A549 (cell line): ENCODE results near the gene NPW. TPM values are rescaled to one million over a fixed set of nuclear protein-coding genes. Genes with fewer than 3 reads are reported as not detected.

Source experiments
- ATAC-seq, 2 experiments: fragments of 200-7000 bp in 1 of 2; fragments of >200 bp in 1 of 2; cut with Nextera tagmentation in 1 of 2; cut with Tn5 transposase in 1 of 2; 3 replicates each; pipeline versions ENCODE4 v1.8.0 to v1.9.1; 2018 to 2020; ENCODE audit warnings: mild to moderate bottlenecking in 1 of 2, moderate library complexity in 1 of 2
- CTCF ChIA-PET: fragments of 300-600 bp; sonication (Branson Sonifier 250); formaldehyde crosslinking; extraction: SDS; loops from one replicate; lab custom pipeline; 2021; ENCODE audit warnings: antibody characterized with exemption, inconsistent platforms; lab: Yijun Ruan, JAX
- POLR2A ChIA-PET: fragments of 350-600 bp; formaldehyde crosslinking; extraction: SDS; loops from one replicate; lab custom pipeline; 2021; ENCODE audit warnings: antibody characterized with exemption, inconsistent platforms; lab: Yijun Ruan, JAX
- DNase-seq, 2 experiments: peaks; one replicate each; pipeline versions ENCODE4 v3.0.0 to v3.0.0-alpha.2; 2011 to 2016; ENCODE audit warnings: low read depth in 1 of 2, low spot score in 1 of 2
- FAIRE-seq: peaks from 2 replicates; lab custom pipeline; 2011; peaks lifted over from hg19 to GRCh38; lab: Jason Lieb, UNC
- H3K27ac ChIP-seq, 2 experiments: fragments of >200 bp; sonication (Bioruptor Twin); formaldehyde crosslinking; 3 replicates each; pipeline ENCODE4 v1.5.1; 2016 to 2017
- H3K4me1 ChIP-seq: fragments of >200 bp; sonication (Bioruptor Twin); formaldehyde crosslinking; 3 replicates; pipeline ENCODE4 v1.6.1; 2016
- H3K4me2 ChIP-seq: fragments of >200 bp; sonication (Bioruptor Twin); formaldehyde crosslinking; 3 replicates; pipeline ENCODE4 v1.6.1; 2016
- H3K4me3 ChIP-seq: fragments of >200 bp; sonication (Bioruptor Twin); formaldehyde crosslinking; 3 replicates; pipeline ENCODE4 v1.5.1; 2016
- H3K9me3 ChIP-seq: fragments of >200 bp; sonication (Bioruptor Twin); formaldehyde crosslinking; 3 replicates; pipeline ENCODE4 v1.6.1; 2016
- BHLHE40 ChIP-seq: IDR thresholded peaks from 2 replicates; pipeline ENCODE4 v1.6.1; 2012; ENCODE audit warnings: low read depth, low read length, inconsistent platforms
- CBX8 ChIP-seq: fragments of 200-600 bp; sonication (generic); IDR thresholded peaks from 2 replicates; pipeline ENCODE4 v1.6.1; 2016
- CEBPB ChIP-seq, 2 experiments: fragments of >200 bp in 1 of 2; sonication (Bioruptor Twin) in 1 of 2; formaldehyde crosslinking in 1 of 2; IDR thresholded peaks; 2 replicates each; pipeline ENCODE4 v1.6.1; 2012 to 2016
- CHD2 ChIP-seq: fragments of 150-350 bp; IDR thresholded peaks from 2 replicates; pipeline ENCODE4 v1.6.1; 2014; ENCODE audit warnings: low read length; ENCODE audit not compliant: partially characterized antibody
- EHF ChIP-seq: fragments of 250-450 bp; sonication (Bioruptor Pico); IDR thresholded peaks from 2 replicates; pipeline ENCODE4 v1.5.0; 2020; ENCODE audit warnings: mild to moderate bottlenecking
- ESRRA ChIP-seq: fragments of 150-350 bp; IDR thresholded peaks from 2 replicates; pipeline ENCODE4 v1.6.1; 2014; ENCODE audit warnings: mild to moderate bottlenecking, low read length, borderline replicate concordance
- FOSB ChIP-seq: fragments of 250-450 bp; sonication (Bioruptor Pico); IDR thresholded peaks from 2 replicates; pipeline ENCODE4 v1.5.0; 2020; ENCODE audit warnings: mild to moderate bottlenecking, moderate library complexity
- FOSL2 ChIP-seq, 2 experiments: fragments of 450-650 bp in 1 of 2; fragments of >200 bp in 1 of 2; sonication (Bioruptor Twin) in 1 of 2; formaldehyde crosslinking; IDR thresholded peaks; 2 replicates each; pipeline versions ENCODE4 v1.5.0 to v1.6.1; 2016 to 2020; ENCODE audit warnings: mild to moderate bottlenecking in 1 of 2, moderate library complexity in 1 of 2
- FOXS1 ChIP-seq: fragments of 250-450 bp; sonication (Bioruptor Pico); IDR thresholded peaks from 2 replicates; pipeline ENCODE4 v1.5.0; 2020; ENCODE audit warnings: mild to moderate bottlenecking, moderate library complexity
- GATA3 ChIP-seq: IDR thresholded peaks from 2 replicates; pipeline ENCODE4 v1.6.1; 2012; ENCODE audit warnings: borderline replicate concordance
- HDAC2 ChIP-seq: fragments of 200-600 bp; sonication (generic); IDR thresholded peaks from 2 replicates; pipeline ENCODE4 v1.6.1; 2016
- HOXB5 ChIP-seq: fragments of 250-450 bp; sonication (Bioruptor Pico); IDR thresholded peaks from 2 replicates; pipeline ENCODE4 v1.5.0; 2020; ENCODE audit warnings: mild to moderate bottlenecking, moderate library complexity
- JUNB ChIP-seq: fragments of >200 bp; sonication (Bioruptor Twin); formaldehyde crosslinking; IDR thresholded peaks from 2 replicates; pipeline ENCODE4 v1.6.1; 2016
- MAZ ChIP-seq: fragments of 150-350 bp; IDR thresholded peaks from 2 replicates; pipeline ENCODE4 v1.6.1; 2014; ENCODE audit warnings: antibody characterized with exemption, low read depth, low read length, borderline replicate concordance
- NFE2L2 ChIP-seq: fragments of 150-350 bp; conservative IDR thresholded peaks from 2 replicates; pipeline ENCODE4 v1.6.1; 2014; ENCODE audit warnings: low read length
- NR3C1 ChIP-seq: fragments of >200 bp; sonication (Bioruptor Twin); formaldehyde crosslinking; IDR thresholded peaks from 3 replicates; pipeline ENCODE4 v1.6.1; 2017
- POLR2A ChIP-seq: IDR thresholded peaks from 2 replicates; pipeline ENCODE4 v1.6.1; 2012; ENCODE audit warnings: mild to moderate bottlenecking, low read length
- POLR2AphosphoS2 ChIP-seq: conservative IDR thresholded peaks from 2 replicates; pipeline ENCODE4 v1.6.1; 2012; ENCODE audit warnings: low read length, improper control_type of control experiment, inconsistent platforms
- RFX5 ChIP-seq: fragments of 450-650 bp; IDR thresholded peaks from 2 replicates; pipeline ENCODE4 v1.7.1; 2014; ENCODE audit warnings: antibody characterized with exemption, mild to moderate bottlenecking, moderate library complexity
- TFCP2L1 ChIP-seq: fragments of 250-450 bp; sonication (Bioruptor Pico); IDR thresholded peaks from 2 replicates; pipeline ENCODE4 v1.5.0; 2021; ENCODE audit warnings: mild to moderate bottlenecking
- ZC3H11A ChIP-seq: fragments of 450-650 bp; IDR thresholded peaks from 2 replicates; pipeline ENCODE4 v1.6.1; 2014; ENCODE audit warnings: antibody characterized with exemption, mild to moderate bottlenecking
- ZFP36 ChIP-seq: fragments of 450-650 bp; IDR thresholded peaks from 2 replicates; pipeline ENCODE4 v1.6.1; 2014; ENCODE audit warnings: borderline replicate concordance; ENCODE audit not compliant: partially characterized antibody
- ZNF302 ChIP-seq: fragments of 250-450 bp; sonication (Bioruptor Pico); IDR thresholded peaks from 2 replicates; pipeline ENCODE4 v1.9.0; 2021; ENCODE audit warnings: inconsistent platforms, mild to moderate bottlenecking, moderate library complexity
- ZSCAN20 ChIP-seq: fragments of 250-450 bp; sonication (Bioruptor Pico); IDR thresholded peaks from 2 replicates; pipeline ENCODE4 v1.8.0; 2022; ENCODE audit warnings: mild to moderate bottlenecking, moderate library complexity
- WGBS: methylation state at CpG from one replicate; pipeline ENCODE4 v1.1.6; 2017; ENCODE audit errors: missing lambda C conversion rate; 5-methylcytosine and 5-hydroxymethylcytosine counted together
- polyA plus RNA-seq, 4 experiments: library from polyadenylated mRNA; depleted of rRNA in 3 of 4; stranded (reverse); fragments of >200 nt; fragmentation: RNase III in 1 of 4; extraction: RNeasy Plus Mini Kit Qiagen cat#74134 plus additional on column Dnase treatment in 1 of 4; gene quantifications; 2 replicates in 3 of 4; 3 replicates in 1 of 4; pipeline ENCODE4 v1.2.3, GENCODE V29; 2011 to 2017
- TF ChIP-seq, protein P1 (sequence below): IDR thresholded peaks from 2 replicates; pipeline ENCODE4 v1.6.1; 2012
- TF ChIP-seq, protein P2 (sequence below): IDR thresholded peaks from 2 replicates; pipeline ENCODE4 v1.6.1; 2012
- TF ChIP-seq, protein P3 (sequence below): fragments of 450-650 bp; IDR thresholded peaks from 2 replicates; pipeline ENCODE4 v1.6.1; 2014; ENCODE audit warnings: antibody characterized with exemption
- TF ChIP-seq, protein P4 (sequence below): fragments of 250-450 bp; sonication (Bioruptor Pico); IDR thresholded peaks from 2 replicates; pipeline ENCODE4 v1.5.0; 2020; ENCODE audit warnings: low read depth, mild to moderate bottlenecking, moderate library complexity
- TF ChIP-seq, protein P5 (sequence below): IDR thresholded peaks from 2 replicates; pipeline ENCODE4 v1.6.1; 2012; ENCODE audit warnings: low read depth, borderline replicate concordance
- TF ChIP-seq, protein P6 (sequence below): fragments of 200-600 bp; sonication (generic); IDR thresholded peaks from 2 replicates; pipeline ENCODE4 v1.6.1; 2016; ENCODE audit warnings: antibody characterized with exemption, mild to moderate bottlenecking, moderate library complexity

Gene NPW
- polyA plus RNA-seq, 2 of the 4 experiments (the other 2 are of a cell fraction), result 0.26 to 1.0 TPM

DNA sequence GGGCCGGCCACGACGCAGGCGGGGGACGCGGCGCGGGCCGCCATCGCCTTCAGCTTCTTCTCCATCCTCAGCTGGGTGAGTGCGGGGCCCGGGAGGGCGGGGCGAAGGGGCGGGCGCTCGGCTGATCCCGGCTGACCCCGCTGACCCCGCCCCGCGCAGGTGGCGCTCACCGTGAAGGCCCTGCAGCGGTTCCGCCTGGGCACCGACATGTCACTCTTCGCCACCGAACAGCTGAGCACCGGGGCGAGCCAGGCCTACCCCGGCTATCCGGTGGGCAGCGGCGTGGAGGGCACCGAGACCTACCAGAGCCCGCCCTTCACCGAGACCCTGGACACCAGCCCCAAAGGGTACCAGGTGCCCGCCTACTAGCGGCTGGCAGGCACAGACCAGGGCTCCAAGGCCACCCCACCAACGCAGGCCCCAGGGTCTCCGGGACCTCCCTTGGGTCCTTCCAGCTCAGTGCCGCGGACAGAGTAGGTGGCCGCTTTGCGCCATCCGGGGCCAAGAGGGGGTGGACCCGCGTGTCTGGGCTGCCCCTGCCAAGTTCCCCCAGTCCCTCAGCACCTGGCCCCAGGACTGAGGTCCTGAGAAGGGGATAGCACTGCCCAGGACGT, 26.8 kb upstream of the NPW start:
- Histone ChIP-seq H3K4me1 (peaks cover 80% of the 10 kb centered on the region), H3K9me3 (no peaks in the 10 kb centered on the region), H3K27ac (peak overlapping the region; percentile 51 to 76; a peak in 5 of 6 replicates), H3K4me2 (0 out of 3 replicates have a peak overlapping the region, but pooled peaks have one; percentile 79), H3K4me3 (no peak overlapping the region)
- POLR2A ChIA-PET, result interaction anchor here (0.6 to 1.6 kb wide), 3 partner anchors 11 to 162 kb away, joined by 3 to 7 read pairs (median 4); partner anchors contain the start of genes RPS2 and TRAF7
- FAIRE-seq (no peak), DNase-seq (no peak), ATAC-seq (no peak)
- no peak for TF ChIP-seq POLR2AphosphoS2
- TF ChIP-seq HDAC2, result no peak
- TF ChIP-seq ZC3H11A, result no peak
- TF ChIP-seq FOSL2 (IDR thresholded peaks at IDR 0.05), result no peak
- TF ChIP-seq FOSL2 (CRISPR knock-in tag; IDR thresholded peaks at IDR 0.05), result no peak
- TF ChIP-seq, protein P1, sequence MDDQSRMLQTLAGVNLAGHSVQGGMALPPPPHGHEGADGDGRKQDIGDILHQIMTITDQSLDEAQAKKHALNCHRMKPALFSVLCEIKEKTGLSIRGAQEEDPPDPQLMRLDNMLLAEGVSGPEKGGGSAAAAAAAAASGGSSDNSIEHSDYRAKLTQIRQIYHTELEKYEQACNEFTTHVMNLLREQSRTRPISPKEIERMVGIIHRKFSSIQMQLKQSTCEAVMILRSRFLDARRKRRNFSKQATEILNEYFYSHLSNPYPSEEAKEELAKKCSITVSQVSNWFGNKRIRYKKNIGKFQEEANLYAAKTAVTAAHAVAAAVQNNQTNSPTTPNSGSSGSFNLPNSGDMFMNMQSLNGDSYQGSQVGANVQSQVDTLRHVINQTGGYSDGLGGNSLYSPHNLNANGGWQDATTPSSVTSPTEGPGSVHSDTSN, result no peak
- TF ChIP-seq, protein P2, sequence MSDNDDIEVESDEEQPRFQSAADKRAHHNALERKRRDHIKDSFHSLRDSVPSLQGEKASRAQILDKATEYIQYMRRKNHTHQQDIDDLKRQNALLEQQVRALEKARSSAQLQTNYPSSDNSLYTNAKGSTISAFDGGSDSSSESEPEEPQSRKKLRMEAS, result no peak
- TF ChIP-seq MAZ, result no peak
- no peak for TF ChIP-seq TFCP2L1 (CRISPR knock-in tag)
- no peak for TF ChIP-seq FOXS1
- TF ChIP-seq, protein P3, sequence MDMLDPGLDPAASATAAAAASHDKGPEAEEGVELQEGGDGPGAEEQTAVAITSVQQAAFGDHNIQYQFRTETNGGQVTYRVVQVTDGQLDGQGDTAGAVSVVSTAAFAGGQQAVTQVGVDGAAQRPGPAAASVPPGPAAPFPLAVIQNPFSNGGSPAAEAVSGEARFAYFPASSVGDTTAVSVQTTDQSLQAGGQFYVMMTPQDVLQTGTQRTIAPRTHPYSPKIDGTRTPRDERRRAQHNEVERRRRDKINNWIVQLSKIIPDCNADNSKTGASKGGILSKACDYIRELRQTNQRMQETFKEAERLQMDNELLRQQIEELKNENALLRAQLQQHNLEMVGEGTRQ, result no peak
- TF ChIP-seq, protein P4, sequence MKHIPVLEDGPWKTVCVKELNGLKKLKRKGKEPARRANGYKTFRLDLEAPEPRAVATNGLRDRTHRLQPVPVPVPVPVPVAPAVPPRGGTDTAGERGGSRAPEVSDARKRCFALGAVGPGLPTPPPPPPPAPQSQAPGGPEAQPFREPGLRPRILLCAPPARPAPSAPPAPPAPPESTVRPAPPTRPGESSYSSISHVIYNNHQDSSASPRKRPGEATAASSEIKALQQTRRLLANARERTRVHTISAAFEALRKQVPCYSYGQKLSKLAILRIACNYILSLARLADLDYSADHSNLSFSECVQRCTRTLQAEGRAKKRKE, result no peak
- TF ChIP-seq ZNF302 (CRISPR knock-in tag), result no peak
- TF ChIP-seq JUNB, result no peak
- no peak for TF ChIP-seq NR3C1
- no peak for TF ChIP-seq HOXB5 (CRISPR knock-in tag)
- no peak for TF ChIP-seq CEBPB (IDR thresholded peaks at IDR 0.05)
- TF ChIP-seq POLR2A, result no peak
- TF ChIP-seq RFX5, result no peak
- TF ChIP-seq FOSB, result no peak
- no peak for TF ChIP-seq NFE2L2
- WGBS, result 93% methylated on average over 21 of the region's 50 CpGs
- CTCF ChIA-PET, result interaction anchor here (0.8 to 19.7 kb wide), 3 partner anchors 12 to 148 kb away, joined by 3 to 196 read pairs (median 9); partner anchors contain the start of gene ZNF598

DNA sequence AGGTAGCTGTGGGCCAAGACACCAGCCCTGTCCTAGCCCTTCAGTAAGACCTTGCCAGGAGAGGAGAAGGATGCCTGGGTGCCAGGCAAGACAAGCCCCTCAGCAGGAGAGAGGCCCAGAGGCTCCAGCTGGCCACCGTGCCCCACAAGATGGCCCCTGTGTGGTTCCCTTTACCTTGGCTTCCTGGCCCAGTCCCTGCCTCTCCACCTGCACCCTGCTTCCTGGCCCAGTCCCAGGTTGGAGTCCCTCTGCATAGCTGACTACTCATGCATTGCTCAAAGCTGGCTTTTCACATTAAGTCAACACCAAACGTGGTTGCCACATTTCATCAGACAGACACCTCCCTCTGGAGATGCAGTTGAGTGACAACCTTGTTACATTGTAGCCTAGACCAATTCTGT, 25.9 kb upstream of the NPW start:
- CTCF ChIA-PET, result interaction anchor here (0.7 to 19.7 kb wide), 5 partner anchors 9 to 147 kb away, joined by 3 to 196 read pairs (median 5); partner anchors contain the start of genes GFER and ZNF598
- POLR2A ChIA-PET, result interaction anchor here (1.9 kb wide), 1 partner anchor 29 kb away, joined by 6 read pairs; the partner anchor contains the start of gene RPS2
- TF ChIP-seq ESRRA (no peak), TFCP2L1 (CRISPR knock-in tag) (no peak), ZSCAN20 (CRISPR knock-in tag) (peak; percentile 57; the same call in 1 of the 2 replicates), ZFP36 (no peak), CBX8 (no peak), HDAC2 (no peak), EHF (CRISPR knock-in tag) (peak; percentile 75; the same call in 1 of the 2 replicates), CHD2 (no peak), POLR2AphosphoS2 (no peak), FOXS1 (no peak), GATA3 (no peak), BHLHE40 (no peak), CEBPB (IDR thresholded peaks at IDR 0.05) (peak; percentile 27 to 46; a peak in 2 of 4 replicates), FOSB (no peak)
- TF ChIP-seq, protein P5, sequence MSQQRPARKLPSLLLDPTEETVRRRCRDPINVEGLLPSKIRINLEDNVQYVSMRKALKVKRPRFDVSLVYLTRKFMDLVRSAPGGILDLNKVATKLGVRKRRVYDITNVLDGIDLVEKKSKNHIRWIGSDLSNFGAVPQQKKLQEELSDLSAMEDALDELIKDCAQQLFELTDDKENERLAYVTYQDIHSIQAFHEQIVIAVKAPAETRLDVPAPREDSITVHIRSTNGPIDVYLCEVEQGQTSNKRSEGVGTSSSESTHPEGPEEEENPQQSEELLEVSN, result no peak
- TF ChIP-seq, protein P6, sequence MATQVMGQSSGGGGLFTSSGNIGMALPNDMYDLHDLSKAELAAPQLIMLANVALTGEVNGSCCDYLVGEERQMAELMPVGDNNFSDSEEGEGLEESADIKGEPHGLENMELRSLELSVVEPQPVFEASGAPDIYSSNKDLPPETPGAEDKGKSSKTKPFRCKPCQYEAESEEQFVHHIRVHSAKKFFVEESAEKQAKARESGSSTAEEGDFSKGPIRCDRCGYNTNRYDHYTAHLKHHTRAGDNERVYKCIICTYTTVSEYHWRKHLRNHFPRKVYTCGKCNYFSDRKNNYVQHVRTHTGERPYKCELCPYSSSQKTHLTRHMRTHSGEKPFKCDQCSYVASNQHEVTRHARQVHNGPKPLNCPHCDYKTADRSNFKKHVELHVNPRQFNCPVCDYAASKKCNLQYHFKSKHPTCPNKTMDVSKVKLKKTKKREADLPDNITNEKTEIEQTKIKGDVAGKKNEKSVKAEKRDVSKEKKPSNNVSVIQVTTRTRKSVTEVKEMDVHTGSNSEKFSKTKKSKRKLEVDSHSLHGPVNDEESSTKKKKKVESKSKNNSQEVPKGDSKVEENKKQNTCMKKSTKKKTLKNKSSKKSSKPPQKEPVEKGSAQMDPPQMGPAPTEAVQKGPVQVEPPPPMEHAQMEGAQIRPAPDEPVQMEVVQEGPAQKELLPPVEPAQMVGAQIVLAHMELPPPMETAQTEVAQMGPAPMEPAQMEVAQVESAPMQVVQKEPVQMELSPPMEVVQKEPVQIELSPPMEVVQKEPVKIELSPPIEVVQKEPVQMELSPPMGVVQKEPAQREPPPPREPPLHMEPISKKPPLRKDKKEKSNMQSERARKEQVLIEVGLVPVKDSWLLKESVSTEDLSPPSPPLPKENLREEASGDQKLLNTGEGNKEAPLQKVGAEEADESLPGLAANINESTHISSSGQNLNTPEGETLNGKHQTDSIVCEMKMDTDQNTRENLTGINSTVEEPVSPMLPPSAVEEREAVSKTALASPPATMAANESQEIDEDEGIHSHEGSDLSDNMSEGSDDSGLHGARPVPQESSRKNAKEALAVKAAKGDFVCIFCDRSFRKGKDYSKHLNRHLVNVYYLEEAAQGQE, result no peak
- TF ChIP-seq, protein P4, result no peak

More for the DNA sequence above, 25.9 kb upstream of the NPW start:
- DNase-seq (peak in 1 of 2 experiments; percentile 72), FAIRE-seq (no peak), ATAC-seq (peak; percentile 31 to 40)
- Histone ChIP-seq H3K4me1 (peaks cover 80% of the 10 kb centered on the region), H3K4me2 (peak overlapping the region; percentile 19; the same call in 2 of the 3 replicates), H3K27ac (peak overlapping the region; percentile 12 to 76; a peak in 5 of 6 replicates), H3K9me3 (no peaks in the 10 kb centered on the region), H3K4me3 (no peak overlapping the region)
- 47% methylated on average over 2 of the region's 2 CpGs for WGBS
